ENCODE measurements around the gene MAP2K2.

Gene MAP2K2

GRCh38 chr19:4123615-4124568, at the start of gene MAP2K2:
TSS of gene MAP2K2 (minus strand) at chr19:4124122. CDS start at chr19:4123875, 247 bp downstream.
- peak; percentile 97 for ATAC-seq
- TF ChIP-seq CSDC2 (CRISPR knock-in tag; IDR thresholded peaks at IDR 0.05) (no peak), TSHZ2 (CRISPR knock-in tag; IDR thresholded peaks at IDR 0.05) (no peak), PATZ1 (CRISPR knock-in tag; IDR thresholded peaks at IDR 0.05; ENCODE audit: borderline replicate concordance) (no peak), SNAI2 (CRISPR knock-in tag; IDR thresholded peaks at IDR 0.05) (no peak), ISL1 (CRISPR knock-in tag; IDR thresholded peaks at IDR 0.05) (no peak), ARNTL (CRISPR knock-in tag; IDR thresholded peaks at IDR 0.05; ENCODE audit: borderline replicate concordance, low read depth) (no peak), TOX (CRISPR knock-in tag; IDR thresholded peaks at IDR 0.05; ENCODE audit: borderline replicate concordance) (no peak), GLIS3 (CRISPR knock-in tag; IDR thresholded peaks at IDR 0.05) (no peak), ZNF70 (CRISPR knock-in tag; IDR thresholded peaks at IDR 0.05) (no peak), OSR1 (CRISPR knock-in tag; IDR thresholded peaks at IDR 0.05) (no peak), PPARA (CRISPR knock-in tag; IDR thresholded peaks at IDR 0.05; ENCODE audit: borderline replicate concordance) (no peak), TCF4 (CRISPR knock-in tag; IDR thresholded peaks at IDR 0.05; ENCODE audit: borderline replicate concordance) (no peak), CSRNP3 (CRISPR knock-in tag; IDR thresholded peaks at IDR 0.05) (no peak), ZFP3 (CRISPR knock-in tag; IDR thresholded peaks at IDR 0.05) (no peak), ZC3H10 (CRISPR knock-in tag; IDR thresholded peaks at IDR 0.05) (no peak), ZFP30 (CRISPR knock-in tag; IDR thresholded peaks at IDR 0.05) (no peak), CREB5 (CRISPR knock-in tag; IDR thresholded peaks at IDR 0.05; ENCODE audit: low read depth) (no peak), POU6F1 (CRISPR knock-in tag; IDR thresholded peaks at IDR 0.05; ENCODE audit: borderline replicate concordance, low read depth) (no peak), RARB (CRISPR knock-in tag; IDR thresholded peaks at IDR 0.05) (no peak), ESRRG (CRISPR knock-in tag; IDR thresholded peaks at IDR 0.05) (no peak)

GRCh38 chr19:4172861-4173473, 49.0 kb upstream of the MAP2K2 start:
- peak; percentile 92 for ATAC-seq
- TF ChIP-seq ZC3H10 (CRISPR knock-in tag; IDR thresholded peaks at IDR 0.05) = no peak
- TF ChIP-seq GLIS3 (CRISPR knock-in tag; IDR thresholded peaks at IDR 0.05) = no peak
- no peak for TF ChIP-seq ZFP3 (CRISPR knock-in tag; IDR thresholded peaks at IDR 0.05)
- TF ChIP-seq TSHZ2 (CRISPR knock-in tag; IDR thresholded peaks at IDR 0.05) = no peak
- no peak for TF ChIP-seq PATZ1 (CRISPR knock-in tag; IDR thresholded peaks at IDR 0.05; ENCODE audit: borderline replicate concordance)
